Activated gamma-delta T cell treated with Interleukin-2 at 50 U/mL for 16 hours (primary cell): ENCODE results near the gene TIMP1.
A peak's percentile ranks its signal among the peaks of the same experiment; 100 is the strongest.

Experiments used
- DNase-seq: peaks from one replicate; pipeline ENCODE4 v3.0.0-alpha.2; 2020

Gene TIMP1

DNA sequence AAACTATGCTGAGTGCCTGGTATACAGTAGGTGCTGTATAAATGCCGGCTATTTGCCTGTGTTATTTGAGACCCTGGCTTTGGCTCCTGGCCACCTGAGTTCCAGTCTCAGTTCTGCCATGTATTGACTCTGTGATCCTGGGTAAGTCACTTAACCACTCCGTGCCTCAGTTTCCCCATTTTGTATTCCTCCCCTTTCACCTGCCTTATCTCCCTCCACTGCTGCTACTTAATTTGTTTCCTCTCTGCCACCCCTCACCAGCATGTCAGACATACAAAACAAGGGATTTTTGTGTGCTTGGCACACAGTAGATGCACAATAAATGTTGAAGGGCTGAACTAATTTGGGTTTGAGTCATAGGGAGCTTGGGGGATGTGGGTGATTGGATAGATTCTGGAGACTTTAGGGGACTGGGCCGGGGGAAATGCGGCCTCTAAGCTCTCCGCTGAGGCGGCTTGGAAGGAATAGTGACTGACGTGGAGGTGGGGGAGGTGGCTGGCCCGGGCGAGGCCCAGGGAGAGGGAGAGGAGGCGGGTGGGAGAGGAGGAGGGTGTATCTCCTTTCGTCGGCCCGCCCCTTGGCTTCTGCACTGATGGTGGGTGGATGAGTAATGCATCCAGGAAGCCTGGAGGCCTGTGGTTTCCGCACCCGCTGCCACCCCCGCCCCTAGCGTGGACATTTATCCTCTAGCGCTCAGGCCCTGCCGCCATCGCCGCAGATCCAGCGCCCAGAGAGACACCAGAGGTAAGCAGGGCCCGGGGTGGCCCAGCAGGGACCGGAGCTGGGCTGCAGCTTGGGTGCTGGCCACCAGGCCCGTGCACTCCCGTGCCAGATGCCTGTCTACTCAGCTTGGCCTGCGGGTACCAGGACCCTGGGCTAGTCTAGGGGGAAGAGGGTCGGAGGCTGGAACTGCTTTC is at the start of gene TIMP1:
TIMP1 (plus strand) TSS at position 706 of the 917 bp plus-strand sequence. CDS start 980 bp downstream, outside the sequence.
- DNase-seq: peak; percentile 75

DNA sequence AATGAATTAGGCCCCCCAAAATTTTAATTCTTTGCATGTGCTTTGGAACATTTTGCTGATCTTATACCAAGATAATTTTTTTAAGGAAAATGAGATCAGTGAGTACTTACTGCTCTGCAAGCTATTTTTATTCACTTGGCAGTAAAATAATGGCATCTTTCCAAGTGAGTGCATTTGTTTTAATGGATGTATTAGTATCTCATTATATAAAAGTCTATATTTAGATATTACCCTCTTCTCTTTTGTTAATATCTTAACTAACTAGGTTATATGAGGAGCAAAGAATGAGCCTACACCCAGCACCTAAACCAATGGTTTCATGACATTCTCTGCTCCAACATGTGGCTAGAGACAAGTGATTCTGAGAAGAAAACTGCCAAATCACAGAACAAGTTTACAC is 42.4 kb upstream of the TIMP1 start:
- DNase-seq: no peak

DNA sequence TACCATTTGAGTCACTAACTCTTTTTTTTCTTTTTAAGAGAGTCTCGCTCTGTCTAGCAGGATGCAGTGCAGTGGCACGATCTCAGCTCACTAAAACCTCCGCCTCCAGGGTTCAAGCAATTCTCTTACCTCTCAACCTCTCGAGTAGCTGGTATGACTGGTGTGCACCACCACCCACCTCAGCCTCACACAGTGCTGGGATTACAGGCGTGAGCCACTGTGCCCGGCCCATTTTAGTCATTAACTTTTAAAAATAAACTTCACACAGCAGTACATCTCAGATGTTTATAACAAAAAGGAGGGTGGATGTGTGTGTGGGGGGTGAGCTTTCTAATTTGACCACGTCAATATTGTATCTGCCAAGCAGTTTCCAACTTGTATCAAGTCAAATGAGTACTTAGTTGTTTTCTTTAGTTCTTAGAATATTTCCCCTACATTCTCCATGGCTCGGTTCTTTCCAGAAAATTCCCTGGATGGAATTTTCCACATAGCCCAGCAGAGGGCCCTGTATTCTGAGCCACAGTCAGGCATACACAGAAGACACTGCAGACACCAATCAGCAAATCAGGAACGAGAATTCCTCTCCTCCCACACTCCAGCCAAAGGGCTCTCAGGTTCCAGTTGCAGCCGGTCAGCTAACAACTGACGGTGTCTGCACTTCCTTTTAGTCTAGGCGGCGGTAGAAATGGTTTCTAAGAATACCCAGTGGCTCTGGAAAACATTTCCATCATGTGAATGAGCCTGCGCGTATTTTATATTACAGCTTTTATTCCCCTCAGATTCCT is 41.3 kb upstream of the TIMP1 start:
- DNase-seq: no peak

DNA sequence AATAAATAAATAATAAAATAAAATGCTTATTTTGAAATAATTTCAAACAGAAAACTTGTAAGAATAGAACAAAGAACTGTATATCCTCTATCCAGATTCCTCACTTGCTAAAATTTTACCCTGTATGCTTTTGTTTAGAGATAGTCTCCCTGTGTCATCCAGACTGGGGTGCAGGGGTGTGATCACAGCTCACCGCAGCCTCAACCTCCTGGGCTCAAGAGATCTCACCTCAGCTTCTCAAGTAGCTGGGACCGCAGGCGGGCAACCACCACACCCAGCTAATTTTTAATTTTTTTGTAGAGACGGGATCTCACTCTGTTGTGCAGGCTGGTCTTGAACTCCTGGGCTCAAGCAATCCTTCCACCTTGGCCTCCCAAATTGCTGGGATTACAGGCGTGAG is 38.7 kb upstream of the TIMP1 start:
- DNase-seq: no peak

DNA sequence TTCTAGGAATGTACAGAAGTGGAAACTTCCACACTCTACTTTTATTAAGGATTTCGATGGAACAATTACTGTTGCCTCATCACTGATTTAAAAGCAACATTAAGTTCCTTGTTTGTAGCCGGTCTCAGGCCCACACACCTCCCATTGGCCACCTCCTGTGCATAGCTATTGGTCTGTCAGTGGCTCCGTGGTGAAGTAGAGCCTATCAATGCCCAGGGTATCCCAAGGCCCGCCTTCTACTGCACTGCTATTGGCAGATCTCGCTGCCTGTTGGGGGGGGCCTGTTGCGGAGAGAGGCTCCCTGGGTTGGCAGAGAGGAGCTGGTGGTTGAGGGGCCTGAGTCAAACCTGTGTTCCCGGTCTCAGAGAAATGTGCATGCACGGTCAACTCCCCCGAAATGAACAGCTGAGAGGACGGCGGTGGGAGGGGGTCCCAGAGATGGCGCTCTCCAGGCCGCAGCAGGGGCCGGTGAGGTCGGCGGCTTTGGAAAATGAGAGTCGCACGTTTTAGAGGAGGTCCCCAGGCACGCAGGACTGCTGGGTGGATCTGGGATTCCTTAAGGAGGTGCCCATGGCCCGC is 26.1 kb upstream of the TIMP1 start:
- peak; percentile 80 for DNase-seq

DNA sequence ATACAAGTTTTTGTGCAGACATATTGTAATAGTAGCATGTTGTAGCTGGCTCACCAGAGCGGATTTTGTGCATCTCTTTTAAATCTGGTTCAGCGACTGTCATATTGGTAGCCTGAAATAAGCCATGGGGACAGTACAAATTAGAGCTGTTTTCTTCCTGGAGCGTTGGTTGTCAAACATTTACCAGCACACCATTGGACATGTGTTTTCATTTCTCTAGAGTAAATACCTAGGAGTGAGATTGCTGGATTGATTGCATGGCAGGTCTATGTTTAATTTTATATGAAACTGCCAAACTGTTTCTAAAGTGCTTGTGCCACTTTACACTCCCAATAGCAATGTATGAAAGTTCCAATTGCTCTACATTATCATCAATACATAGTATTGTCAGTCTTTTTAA is 23.8 kb upstream of the TIMP1 start:
- no peak for DNase-seq

DNA sequence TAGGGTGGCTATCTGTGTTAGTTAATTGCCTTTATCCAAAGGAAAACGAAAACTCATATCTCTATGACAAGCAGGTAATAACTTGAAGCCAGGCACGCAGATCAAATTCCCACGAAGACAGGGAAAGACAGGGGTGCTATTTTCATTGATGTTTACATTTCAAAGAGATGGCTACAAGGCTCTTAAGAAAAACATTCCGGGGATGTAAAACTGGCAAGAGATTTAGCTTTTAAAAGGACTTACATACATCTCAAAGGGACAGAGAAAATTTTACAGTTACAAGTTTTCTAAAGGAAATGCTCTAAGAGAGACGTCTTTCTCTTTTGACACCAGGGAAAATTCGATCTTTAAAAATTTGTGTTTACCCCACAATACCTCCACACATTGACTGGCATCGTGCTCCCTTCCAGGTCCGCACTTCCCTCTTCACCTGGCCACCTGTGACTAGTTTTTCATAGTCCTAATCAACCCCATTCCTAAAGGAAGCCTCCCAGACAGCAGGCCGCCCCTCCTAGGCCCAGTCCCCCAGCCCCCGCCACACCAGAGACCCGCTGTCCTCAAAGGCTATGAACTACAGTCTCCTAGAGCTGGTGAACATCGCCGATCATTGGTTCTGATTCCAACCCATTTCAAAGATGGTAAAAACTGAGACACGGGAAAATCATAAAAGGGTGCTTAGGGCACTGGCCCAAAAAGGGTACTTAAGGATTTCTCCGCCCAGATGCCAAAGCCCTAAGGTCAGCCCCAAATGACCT is 21.9 kb upstream of the TIMP1 start:
- no peak for DNase-seq

DNA sequence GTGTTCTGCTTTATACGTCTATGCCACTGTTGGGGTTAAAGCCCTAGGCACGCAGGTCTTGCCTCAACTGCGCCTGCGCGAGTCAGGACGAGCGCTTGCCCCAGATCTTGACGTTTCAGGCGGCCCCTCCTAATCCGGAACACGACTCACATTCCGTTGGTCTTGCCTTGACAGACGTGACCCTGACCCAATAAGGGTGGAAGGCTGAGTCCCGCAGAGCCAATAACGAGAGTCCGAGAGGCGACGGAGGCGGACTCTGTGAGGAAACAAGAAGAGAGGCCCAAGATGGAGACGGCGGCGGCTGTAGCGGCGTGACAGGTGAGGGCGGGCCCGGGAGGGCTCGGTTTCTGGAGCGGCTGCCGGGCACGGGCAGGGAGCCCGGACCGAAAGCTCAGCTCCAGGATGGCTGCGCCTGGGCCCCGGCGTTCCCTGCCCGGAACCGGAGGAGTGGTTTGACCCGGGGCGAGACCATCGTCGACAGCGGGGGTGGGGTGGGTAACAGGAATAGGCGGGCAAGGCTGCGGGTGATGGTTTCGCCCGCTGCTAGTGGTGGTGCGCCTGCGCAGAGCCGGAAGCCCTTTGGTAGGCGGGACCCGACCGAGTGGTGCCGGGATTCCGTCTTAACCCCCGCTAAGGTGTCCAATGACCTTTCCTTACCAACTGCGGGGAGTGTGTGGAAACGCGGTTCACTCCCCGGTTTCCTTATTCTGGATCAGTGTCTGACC is 21.1 kb upstream of the TIMP1 start, which contains the start of gene ARAF:
ARAF (plus strand) TSS at position 272 of the 725 bp plus-strand sequence. CDS start 1,763 bp downstream, outside the sequence.
- peak; percentile 94 for DNase-seq

DNA sequence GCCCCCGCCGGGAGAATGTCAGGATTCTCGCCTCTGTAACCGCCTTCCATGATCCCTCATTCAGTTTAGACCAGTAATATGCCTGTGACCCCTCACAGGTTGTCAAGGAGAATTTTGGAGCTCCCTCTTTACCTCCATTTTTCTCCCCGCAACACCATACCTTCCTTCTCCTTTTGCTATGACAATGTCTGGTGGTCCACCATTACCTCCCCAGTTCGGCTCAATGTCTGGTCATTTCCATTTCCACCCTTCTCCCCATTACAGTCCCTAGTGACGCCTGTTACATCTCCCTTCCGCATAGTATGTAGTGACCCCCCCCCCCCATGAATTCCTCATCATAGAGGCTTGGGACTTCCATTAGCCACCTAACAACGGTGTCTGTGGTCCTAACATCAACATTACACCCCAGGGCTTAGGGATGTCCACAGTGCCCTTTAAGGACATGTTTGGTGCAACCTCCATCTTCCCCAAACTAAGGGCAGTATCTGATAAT is 20.5 kb upstream of the TIMP1 start:
- no peak for DNase-seq

DNA sequence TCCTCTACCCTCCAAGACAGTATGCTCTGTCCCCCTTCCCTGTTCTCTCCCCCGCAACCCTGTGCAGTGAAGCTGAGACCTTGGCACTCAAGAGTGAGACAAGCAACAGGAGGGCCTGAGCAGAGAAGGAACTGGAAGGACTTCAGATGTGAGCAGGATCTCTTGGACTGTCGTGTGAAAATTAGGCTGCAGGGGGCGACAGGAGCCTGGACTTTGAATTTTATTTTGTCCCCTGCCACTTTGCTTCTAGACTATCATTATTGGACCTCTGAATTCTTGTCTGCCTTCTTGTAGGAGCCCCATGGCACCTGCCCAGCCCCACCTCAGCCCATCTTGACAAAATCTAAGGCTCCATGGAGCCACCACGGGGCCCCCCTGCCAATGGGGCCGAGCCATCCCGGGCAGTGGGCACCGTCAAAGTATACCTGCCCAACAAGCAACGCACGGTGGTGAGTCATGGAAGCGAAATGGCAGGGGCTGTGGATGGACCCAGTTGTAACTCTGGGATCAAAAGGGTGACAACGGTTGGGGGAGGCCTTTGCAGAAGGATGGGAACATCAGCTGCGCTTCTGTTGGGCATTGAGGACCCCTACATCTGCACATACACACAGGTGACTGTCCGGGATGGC is 19.5 kb upstream of the TIMP1 start:
- no peak for DNase-seq

DNA sequence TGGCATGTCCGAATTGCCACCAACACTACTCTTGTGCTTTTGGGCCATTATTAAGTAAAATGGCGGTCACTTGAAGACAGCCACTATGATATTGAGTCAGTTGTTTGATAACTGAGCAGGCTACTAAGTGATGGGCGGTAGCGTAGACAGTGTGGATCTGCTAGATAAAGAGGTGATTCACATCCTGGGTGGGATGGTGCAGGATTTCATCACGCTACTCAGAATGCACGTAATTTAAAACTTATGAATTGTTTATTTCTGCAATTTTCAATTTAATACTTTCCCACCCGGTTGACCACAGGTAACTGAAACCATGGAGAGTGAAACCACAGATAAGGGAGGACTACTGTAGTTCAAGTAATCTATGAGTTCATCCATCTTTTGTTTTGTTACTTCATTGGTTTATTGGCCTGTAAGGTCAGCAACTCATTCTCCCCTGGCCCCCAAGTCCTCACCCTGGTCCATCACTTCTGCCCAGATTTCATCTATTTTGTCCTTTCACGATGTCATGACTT is 18.4 kb upstream of the TIMP1 start:
- DNase-seq: no peak

DNA sequence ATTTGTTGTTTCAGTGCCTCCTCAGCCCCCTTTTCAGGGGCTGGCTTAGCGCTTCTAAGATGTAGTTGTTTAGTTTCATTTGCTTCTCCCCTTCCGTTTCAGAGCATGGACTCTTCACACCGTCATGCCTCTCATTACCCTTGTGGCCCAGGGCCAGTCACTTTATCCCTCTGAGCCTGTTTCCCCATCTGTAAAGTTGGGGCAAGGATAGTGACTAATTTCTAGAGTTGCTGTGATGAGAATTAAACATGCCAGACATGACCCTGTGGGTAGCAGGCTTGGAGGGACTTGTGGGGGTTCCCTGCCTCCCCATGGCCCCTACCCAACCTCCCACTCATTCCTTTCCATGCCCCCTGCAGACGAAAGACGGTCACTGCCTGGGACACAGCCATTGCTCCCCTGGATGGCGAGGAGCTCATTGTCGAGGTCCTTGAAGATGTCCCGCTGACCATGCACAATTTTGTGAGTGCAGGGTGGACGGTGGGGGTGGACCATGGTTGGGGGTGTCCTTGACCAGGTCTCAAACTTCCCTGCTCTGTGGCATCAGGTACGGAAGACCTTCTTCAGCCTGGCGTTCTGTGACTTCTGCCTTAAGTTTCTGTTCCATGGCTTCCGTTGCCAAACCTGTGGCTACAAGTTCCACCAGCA is 17.7 kb upstream of the TIMP1 start:
- no peak for DNase-seq

DNA sequence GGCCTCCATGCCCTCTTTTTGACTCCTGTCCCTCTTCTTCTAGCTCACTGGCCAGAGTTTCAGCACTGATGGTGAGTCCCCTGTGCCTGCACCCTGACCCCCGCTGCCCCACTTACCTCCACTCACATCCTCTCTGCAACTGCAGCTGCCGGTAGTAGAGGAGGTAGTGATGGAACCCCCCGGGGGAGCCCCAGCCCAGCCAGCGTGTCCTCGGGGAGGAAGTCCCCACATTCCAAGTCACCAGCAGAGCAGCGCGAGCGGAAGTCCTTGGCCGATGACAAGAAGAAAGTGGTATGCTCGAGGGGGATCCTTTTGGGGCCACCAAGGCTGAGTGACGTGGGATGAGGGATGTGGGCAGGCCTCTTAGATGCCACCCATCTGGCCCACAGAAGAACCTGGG is 15.4 kb upstream of the TIMP1 start:
- DNase-seq: no peak

DNA sequence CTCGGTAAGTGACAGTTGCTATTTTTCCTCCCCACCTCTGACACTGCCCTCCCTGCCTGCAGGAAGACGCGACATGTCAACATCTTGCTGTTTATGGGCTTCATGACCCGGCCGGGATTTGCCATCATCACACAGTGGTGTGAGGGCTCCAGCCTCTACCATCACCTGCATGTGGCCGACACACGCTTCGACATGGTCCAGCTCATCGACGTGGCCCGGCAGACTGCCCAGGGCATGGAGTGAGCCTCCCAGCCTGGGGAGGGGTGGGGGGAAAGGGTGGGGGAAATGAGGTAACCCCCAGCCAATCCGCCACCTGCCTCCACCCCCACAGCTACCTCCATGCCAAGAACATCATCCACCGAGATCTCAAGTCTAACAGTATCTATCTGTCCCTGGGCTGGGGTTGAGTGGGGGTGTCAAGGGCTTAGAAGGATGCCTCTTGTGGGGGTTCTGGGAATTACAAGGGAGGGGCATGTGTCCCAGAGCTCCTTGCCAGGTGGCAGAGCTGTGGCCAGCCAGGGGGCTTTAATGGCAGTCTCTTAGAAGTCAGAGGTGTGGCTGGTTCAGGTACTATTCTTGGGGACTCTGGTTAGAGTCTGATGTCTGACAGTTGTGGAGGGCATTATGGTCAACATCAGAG is 13.5 kb upstream of the TIMP1 start:
- DNase-seq: peak; percentile 39

DNA sequence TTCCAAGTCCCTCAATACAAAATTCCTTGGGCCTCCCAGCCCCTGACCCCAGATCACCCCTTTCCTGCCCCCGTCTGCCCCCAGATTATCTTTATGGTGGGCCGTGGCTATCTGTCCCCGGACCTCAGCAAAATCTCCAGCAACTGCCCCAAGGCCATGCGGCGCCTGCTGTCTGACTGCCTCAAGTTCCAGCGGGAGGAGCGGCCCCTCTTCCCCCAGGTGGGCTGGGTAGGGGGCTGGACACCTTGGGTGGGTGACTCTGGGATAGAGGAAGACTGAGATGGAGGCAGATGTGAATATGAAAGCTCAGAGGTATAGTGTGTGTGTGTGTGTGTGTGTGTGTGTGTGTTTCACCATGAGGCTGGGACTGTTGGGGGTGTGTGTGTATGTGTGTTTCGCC is 11.4 kb upstream of the TIMP1 start:
- no peak for DNase-seq

DNA sequence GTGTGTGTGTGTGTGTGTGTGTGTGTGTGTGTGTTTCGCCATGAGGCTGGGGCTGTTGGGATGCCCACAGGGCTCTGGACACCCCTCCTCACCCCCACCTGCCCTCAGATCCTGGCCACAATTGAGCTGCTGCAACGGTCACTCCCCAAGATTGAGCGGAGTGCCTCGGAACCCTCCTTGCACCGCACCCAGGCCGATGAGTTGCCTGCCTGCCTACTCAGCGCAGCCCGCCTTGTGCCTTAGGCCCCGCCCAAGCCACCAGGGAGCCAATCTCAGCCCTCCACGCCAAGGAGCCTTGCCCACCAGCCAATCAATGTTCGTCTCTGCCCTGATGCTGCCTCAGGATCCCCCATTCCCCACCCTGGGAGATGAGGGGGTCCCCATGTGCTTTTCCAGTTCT is 11.0 kb upstream of the TIMP1 start:
- DNase-seq: no peak

DNA sequence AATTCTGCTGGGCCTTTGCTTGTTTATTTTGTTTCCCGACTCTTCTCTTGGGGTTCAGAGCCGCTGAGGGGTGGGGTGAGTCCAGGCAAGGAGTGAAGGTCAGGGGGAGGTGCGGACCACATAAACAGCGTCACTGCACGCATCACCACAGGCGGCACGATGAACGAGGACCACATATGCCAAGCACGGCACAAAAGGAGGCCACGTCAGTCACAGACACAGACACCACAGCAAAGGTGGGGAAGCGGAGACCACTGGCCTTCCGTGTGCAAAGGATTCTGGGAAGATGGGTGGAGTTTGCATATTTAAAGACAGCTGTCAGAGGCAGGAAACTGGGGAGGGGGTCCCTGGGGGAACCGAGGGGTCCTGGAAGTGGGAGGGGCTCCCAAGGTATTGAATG is 10.3 kb upstream of the TIMP1 start:
- DNase-seq: no peak

DNA sequence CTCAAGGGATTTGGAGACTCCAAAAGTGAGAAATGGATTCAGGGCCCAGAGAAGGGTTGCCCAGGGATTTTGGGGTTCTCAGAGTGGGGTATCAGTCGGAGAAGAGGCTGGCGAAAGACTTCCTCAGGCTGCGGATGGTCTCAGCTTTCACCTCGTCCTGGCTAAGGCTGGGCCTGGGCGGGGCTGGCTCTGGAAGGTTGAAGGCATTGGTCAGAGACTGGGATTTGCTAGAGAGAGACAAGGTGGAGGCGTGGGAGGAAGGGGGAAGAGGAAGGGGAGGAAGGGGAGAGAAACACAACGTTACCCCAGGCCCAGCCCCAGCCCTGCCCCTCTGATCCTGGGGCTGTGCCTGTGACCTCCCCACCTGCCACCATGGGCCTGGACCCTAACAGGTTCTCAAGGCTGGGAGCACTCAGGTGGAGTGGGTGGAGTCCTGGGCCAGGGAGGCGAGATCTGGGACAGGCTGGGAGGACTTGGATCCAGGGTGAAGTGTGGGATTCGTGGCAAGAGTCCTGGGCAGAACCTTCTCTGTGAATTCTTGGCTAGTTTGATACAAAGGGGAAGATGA is 9.4 kb upstream of the TIMP1 start:
- no peak for DNase-seq

DNA sequence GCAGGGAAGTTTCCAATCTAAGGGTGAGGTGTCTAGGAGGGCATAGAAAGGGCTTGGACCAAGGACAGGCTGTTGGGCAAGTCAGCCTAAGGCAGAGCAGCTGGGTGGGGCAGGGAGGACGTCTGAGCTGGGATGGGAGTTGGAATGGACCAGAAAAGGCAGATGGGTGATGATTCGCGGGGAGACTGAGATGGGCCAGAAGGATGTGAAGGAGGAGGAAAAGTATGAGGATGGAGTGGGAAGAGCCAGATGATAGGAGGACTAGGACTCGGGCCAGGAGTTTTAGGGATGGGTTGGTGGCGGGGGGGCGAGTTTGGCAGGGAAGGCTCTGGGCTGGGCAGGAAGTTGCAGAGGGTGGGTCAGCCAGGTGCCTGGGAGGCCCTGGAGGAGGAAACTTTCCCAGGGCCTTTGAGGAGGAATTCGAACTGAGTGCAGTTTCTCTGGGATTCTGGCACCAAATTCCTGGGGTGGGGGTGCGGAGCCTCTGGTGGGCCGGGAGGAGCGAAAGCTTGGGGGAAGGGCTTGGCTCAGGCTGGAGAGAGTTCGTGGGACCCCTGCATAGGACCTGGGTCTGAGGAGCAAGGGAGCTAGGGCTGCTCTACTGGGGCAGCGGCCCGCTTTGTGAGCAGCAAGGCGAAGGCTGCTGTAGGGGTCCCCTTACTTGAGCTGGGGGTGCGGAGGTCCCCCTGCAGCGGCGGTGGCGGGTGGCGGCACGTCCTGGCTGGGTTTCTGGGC is 8.7 kb upstream of the TIMP1 start:
- DNase-seq: no peak
